Left ventricle myocardium inferior (tissue), 1 donor: ENCODE results near the gene ESPNL. TPM values are rescaled to one million over a fixed set of nuclear protein-coding genes. Genes with fewer than 3 reads are reported as not detected.

Experiments used
- DNase-seq: peaks from one replicate; pipeline ENCODE4 v3.0.0-alpha.2; 2020
- H3K27ac ChIP-seq: fragments of 200-600 bp; replicated peaks from 2 replicates; pipeline ENCODE4 v1.8.0; 2021
- H3K27me3 ChIP-seq: fragments of 200-600 bp; 2 replicates; pipeline ENCODE4 v1.8.0; 2021; ENCODE audit warnings: low read depth
- H3K36me3 ChIP-seq: fragments of 200-600 bp; 2 replicates; pipeline ENCODE4 v1.8.0; 2021
- H3K4me1 ChIP-seq: fragments of 200-600 bp; 2 replicates; pipeline ENCODE4 v1.8.0; 2021
- H3K4me3 ChIP-seq: fragments of 200-600 bp; 2 replicates; pipeline ENCODE4 v1.8.0; 2021; ENCODE audit warnings: mild to moderate bottlenecking, moderate library complexity
- H3K9me3 ChIP-seq: fragments of 200-600 bp; replicated peaks from 2 replicates; pipeline ENCODE4 v1.8.0; 2021
- intact Hi-C: fragments of 100-400 bp; cut with micrococcal nuclease; formaldehyde crosslinking; loops from one replicate; pipeline ENCODE4 v1.11.0; 2022
- total RNA-seq: library from RNA; stranded (reverse); fragmentation: NEBNext Ultra II Directional; extraction: Animal tissue kit (Norgen Biotek cat#: 25700); gene quantifications from one replicate; pipeline ENCODE4 v1.2.1, GENCODE V29; 2021
- TF ChIP-seq, protein P1 (sequence below): fragments of 200-600 bp; IDR thresholded peaks from 2 replicates; pipeline ENCODE4 v1.8.0; 2021; ENCODE audit warnings: antibody characterized with exemption, mild to moderate bottlenecking, borderline replicate concordance
- donor health status: DM: no; HTN: yes; CAD: no; lungs with severe emphysema.

Gene ESPNL
- total RNA-seq, 1 donor from 2014 or later: not detected

DNA sequence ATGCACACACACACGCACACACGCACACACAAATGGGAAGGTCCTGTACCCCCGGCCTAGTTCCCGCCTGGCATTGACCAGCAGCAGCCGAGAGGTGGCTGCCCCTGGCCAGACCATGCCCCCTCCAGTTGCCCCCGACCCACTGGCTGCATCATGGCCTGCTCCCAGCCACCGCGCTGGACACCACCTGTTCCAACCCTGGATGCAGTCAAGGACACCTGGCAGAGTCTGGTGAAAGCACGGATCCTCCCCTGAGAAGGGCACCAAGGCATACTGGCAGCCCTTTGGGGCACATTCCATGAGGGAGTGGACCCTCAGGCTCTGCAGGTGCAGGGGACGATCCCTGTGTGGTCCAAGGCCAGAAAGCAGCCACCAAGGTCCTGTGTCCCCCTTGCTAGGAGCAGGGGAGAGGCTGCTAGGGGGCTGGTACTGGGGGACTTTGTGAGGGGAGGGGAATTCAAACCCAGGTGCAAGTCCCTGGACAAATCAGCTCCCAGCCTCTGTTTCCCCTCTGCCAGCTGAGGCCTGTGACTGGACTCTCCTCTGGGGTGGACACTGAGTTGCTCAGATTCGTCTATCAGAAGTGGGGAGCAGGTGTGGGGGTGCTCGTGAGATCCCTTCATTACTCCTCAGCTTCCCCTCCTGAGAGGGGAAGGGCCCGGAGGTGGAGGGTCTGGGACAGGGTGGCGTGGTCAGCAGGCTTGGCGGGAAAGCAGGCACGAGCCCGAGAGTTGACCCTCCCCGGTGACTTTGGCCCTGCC is 3.5 kb downstream of the ESPNL start:
- Histone ChIP-seq H3K4me1 (peaks cover 9% of the 10 kb centered on the region), H3K27me3 (peaks cover 16% of the 10 kb centered on the region), H3K4me3 (no peak overlapping the region), H3K9me3 (no peaks in the 10 kb centered on the region), H3K36me3 (no peaks in the 10 kb centered on the region), H3K27ac (no peak overlapping the region)
- intact Hi-C loops: no loop called here
- no peak for DNase-seq
- TF ChIP-seq, protein P1, sequence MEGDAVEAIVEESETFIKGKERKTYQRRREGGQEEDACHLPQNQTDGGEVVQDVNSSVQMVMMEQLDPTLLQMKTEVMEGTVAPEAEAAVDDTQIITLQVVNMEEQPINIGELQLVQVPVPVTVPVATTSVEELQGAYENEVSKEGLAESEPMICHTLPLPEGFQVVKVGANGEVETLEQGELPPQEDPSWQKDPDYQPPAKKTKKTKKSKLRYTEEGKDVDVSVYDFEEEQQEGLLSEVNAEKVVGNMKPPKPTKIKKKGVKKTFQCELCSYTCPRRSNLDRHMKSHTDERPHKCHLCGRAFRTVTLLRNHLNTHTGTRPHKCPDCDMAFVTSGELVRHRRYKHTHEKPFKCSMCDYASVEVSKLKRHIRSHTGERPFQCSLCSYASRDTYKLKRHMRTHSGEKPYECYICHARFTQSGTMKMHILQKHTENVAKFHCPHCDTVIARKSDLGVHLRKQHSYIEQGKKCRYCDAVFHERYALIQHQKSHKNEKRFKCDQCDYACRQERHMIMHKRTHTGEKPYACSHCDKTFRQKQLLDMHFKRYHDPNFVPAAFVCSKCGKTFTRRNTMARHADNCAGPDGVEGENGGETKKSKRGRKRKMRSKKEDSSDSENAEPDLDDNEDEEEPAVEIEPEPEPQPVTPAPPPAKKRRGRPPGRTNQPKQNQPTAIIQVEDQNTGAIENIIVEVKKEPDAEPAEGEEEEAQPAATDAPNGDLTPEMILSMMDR: no peak

DNA sequence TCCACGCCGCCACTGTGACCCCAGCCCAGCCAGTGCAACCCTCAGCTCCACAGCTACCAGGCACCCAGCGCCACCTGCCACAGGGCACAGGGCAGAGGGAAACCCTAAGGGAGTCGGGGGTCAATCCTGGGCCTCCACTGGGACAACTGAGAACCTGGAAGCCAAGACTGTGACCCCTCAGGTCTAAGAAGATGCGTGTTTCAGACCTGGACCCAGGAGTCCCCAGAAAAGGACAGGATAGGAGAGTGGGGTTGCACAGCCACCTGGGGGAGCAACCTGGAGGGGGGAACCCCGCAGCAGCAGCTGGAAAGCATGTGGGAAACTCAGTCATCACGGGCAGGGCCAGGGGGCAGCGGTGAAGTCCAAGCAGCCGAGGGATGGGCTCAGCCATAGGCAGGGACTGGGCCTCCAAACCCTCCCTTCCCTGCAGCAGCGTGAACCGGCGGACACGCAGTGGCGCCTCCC is 4.1 kb downstream of the ESPNL start:
- intact Hi-C loops: no loop called here
- no peaks in the 10 kb centered on the region for H3K9me3 ChIP-seq
- no peak for DNase-seq
- H3K36me3 ChIP-seq: no peaks in the 10 kb centered on the region
- H3K4me3 ChIP-seq: no peak overlapping the region
- peaks cover 16% of the 10 kb centered on the region for H3K27me3 ChIP-seq
- H3K4me1 ChIP-seq: peaks cover 7% of the 10 kb centered on the region
- H3K27ac ChIP-seq: no peak overlapping the region
- TF ChIP-seq, protein P1: no peak

DNA sequence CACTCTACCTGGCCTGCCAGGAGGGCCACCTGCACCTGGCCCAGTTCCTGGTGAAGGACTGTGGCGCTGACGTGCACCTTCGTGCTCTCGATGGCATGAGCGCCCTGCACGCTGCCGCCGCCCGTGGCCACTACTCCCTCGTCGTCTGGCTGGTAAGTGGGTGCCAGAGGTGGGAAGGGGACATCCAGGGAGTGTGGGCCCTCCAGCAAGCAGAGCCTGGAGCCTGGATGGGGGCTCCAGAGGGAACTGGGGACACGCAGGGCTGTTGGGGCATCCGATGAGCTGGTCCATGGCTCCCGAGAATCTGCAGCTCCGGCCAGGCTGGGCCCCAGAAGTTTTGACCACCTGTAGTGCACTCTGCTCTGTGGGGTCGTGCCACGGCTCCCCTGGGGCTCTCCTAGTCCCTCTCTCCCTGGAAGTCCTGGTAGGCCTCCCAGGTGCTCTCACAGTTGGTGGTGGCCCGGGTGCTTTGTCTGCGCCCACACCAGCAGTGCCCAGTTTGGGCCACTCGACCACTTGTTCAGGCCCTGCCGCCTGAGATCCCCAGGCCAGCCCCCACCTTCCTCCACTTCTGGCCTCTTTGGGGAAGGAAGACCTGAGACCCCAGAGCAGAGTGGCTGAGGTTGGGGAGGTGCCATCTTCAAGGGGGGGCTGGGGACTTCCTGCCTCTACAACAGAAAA is 4.7 kb downstream of the ESPNL start:
- TF ChIP-seq, protein P1: no peak
- intact Hi-C loops: no loop called here
- H3K9me3 ChIP-seq: no peaks in the 10 kb centered on the region
- H3K4me1 ChIP-seq: peaks cover 6% of the 10 kb centered on the region
- no peak overlapping the region for H3K4me3 ChIP-seq
- H3K27me3 ChIP-seq: peaks cover 16% of the 10 kb centered on the region
- no peak for DNase-seq
- no peaks in the 10 kb centered on the region for H3K36me3 ChIP-seq
- no peak overlapping the region for H3K27ac ChIP-seq

DNA sequence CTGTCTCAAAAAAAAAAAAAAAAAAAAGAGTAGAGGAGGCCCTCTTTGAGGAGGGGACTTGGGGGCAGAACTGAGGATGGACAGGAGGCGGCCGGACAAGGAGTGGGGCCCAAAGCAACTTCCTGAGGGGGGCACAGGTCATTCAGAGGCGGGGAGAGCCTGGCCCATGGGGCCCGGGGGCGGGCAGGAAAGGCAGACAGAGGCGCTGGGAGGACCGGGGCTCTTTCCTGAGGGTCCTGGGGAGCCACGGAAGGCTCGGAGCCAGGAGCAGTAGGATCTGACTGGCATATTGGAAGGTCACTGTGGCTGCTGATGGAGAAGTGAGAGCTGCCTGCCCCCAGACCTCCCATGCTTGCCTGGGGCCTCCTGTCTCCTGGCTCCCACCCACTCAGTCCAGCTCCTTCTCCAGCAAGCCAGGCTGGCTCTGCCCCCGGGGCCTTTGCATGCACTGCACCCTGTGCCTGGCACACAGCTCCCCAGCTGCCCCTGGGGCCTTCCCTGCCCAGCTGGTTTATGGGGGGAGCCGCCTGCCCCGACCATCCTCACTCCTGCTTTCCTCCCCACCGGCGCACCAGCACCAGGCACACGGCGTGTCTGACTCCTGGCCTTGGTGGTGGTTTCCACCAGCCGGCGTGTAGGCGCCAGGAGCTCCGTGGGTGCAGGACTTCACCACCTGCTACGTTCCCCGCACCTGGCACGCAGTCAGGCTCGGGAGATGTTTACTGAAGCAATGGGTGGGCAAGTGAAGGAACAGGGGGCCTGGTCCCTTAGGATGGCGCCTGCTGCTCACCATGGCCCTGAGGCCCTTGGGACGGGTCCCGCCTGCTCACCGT is 5.6 kb downstream of the ESPNL start:
- intact Hi-C loops: no loop called here
- TF ChIP-seq, protein P1: no peak
- DNase-seq: no peak
- peaks cover 6% of the 10 kb centered on the region for H3K4me1 ChIP-seq
- no peak overlapping the region for H3K4me3 ChIP-seq
- H3K27me3 ChIP-seq: peaks cover 16% of the 10 kb centered on the region
- no peaks in the 10 kb centered on the region for H3K9me3 ChIP-seq
- H3K27ac ChIP-seq: no peak overlapping the region
- no peaks in the 10 kb centered on the region for H3K36me3 ChIP-seq

DNA sequence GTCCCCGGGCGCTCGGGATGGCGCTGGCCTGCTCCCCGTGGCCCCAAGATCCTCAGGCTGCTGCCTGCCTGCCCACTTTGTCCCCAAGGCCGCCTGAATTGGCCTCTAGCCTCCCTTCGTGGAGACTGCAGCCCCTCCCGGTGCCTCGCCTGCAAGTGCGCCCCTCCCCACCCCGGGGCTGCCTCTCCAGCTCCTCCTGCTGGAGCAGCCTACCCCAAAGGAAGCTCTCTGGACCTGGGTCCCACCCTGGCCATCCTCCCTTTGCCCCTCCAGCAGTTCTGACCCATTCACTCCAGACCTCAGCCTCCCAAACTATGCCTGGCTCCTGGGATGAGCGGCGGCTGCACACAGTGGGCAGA is 6.2 kb downstream of the ESPNL start:
- Histone ChIP-seq H3K4me1 (peaks cover 6% of the 10 kb centered on the region), H3K27ac (no peak overlapping the region), H3K4me3 (no peak overlapping the region), H3K36me3 (no peaks in the 10 kb centered on the region), H3K9me3 (no peaks in the 10 kb centered on the region), H3K27me3 (peaks cover 16% of the 10 kb centered on the region)
- intact Hi-C loops: no loop called here
- no peak for DNase-seq
- TF ChIP-seq, protein P1: no peak
